Endothelial cell of umbilical vein (primary cell): ENCODE results near the gene SLFN14.

Experiments used
- CTCF ChIP-seq, 2 donors: IDR thresholded peaks; 1 replicate in 1 of 2; 2 replicates in 1 of 2; pipeline ENCODE4 v1.5.1; 2011; ENCODE audit warnings: low read length in 2 of 2, mild to moderate bottlenecking in 2 of 2, moderate library complexity in 2 of 2, control low read depth in 1 of 2, inconsistent platforms in 1 of 2, low read depth in 1 of 2; ENCODE audit not compliant: insufficient read depth in 1 of 2; ENCODE audit errors: extremely low read depth in 1 of 2
- EZH2 ChIP-seq: IDR thresholded peaks from 2 replicates; pipeline ENCODE4 v1.6.1; 2012; ENCODE audit warnings: borderline replicate concordance, low read depth, mild to moderate bottlenecking, moderate library complexity, low read length, inconsistent platforms; ENCODE audit not compliant: severe bottlenecking
- MAX ChIP-seq: IDR thresholded peaks from 2 replicates; pipeline ENCODE4 v1.6.1; 2011; ENCODE audit not compliant: insufficient read depth, insufficient read length
- POLR2A ChIP-seq: IDR thresholded peaks from 2 replicates; pipeline ENCODE4 v1.6.1; 2012; ENCODE audit warnings: low read depth, mild to moderate bottlenecking, control low read depth, low read length

GRCh38 chr17:35596072-35596471, 35.5 kb upstream of the SLFN14 start:
- TF ChIP-seq CTCF (IDR thresholded peaks at IDR 0.05; ENCODE audit: extremely low read depth in 1 of 2, insufficient read depth in 1 of 2, low read depth in 1 of 2, low read length in 2 of 2) (no peak), MAX (no peak), POLR2A (no peak), EZH2 (no peak)
